Uterus (tissue), 2 donors: ENCODE data around the gene CSF1.

ENCODE experiments used
- CTCF ChIP-seq, 4 experiments: fragments of 200-600 bp in 2 of 4; fragments of 450-650 bp in 2 of 4; sonication (generic) in 2 of 4; IDR thresholded peaks; one replicate each; pipeline ENCODE4 v1.5.1; 2016 to 2019; ENCODE audit warnings: antibody characterized with exemption in 4 of 4, mild to moderate bottlenecking in 2 of 4, moderate library complexity in 1 of 4
- POLR2A ChIP-seq, 2 donors: fragments of 450-650 bp; IDR thresholded peaks; one replicate each; pipeline ENCODE4 v1.6.1; 2016; ENCODE audit warnings: antibody characterized with exemption in 2 of 2, mild to moderate bottlenecking in 1 of 2, moderate library complexity in 1 of 2

GRCh38 chr1:109960745-109961094 lies 50.1 kb downstream of the CSF1 start:
- TF ChIP-seq CTCF (IDR thresholded peaks at IDR 0.05) (no peak), POLR2A (IDR thresholded peaks at IDR 0.05) (no peak)
